Neuron (in vitro differentiated cells): ENCODE results near the gene DPF3.

Experiments
- H2AFZ ChIP-seq: one replicate; pipeline ENCODE4 v1.6.1; 2013; ENCODE audit warnings: low read depth, mild to moderate bottlenecking, inconsistent platforms, low read length, moderate library complexity
- H3K27me3 ChIP-seq: one replicate; pipeline ENCODE4 v1.6.1; 2013; ENCODE audit warnings: low read length; ENCODE audit not compliant: insufficient read depth
- H3K36me3 ChIP-seq: one replicate; pipeline ENCODE4 v1.6.1; 2013; ENCODE audit warnings: low read length; ENCODE audit not compliant: insufficient read depth
- H3K4me1 ChIP-seq: one replicate; pipeline ENCODE4 v1.6.1; 2013; ENCODE audit warnings: low read length; ENCODE audit not compliant: insufficient read depth
- H3K4me3 ChIP-seq: 2 replicates; pipeline ENCODE4 v1.5.1; 2013; ENCODE audit warnings: mild to moderate bottlenecking, low read length, moderate library complexity
- H3K9me3 ChIP-seq: one replicate; pipeline ENCODE4 v1.6.1; 2013; ENCODE audit warnings: low read length

DPF3 gene

GRCh38 chr14:72619111-72619571 is 274.8 kb downstream of the DPF3 start:
- no peaks in the 10 kb centered on the region for H3K9me3 ChIP-seq
- H3K36me3 ChIP-seq = no peaks in the 10 kb centered on the region
- H3K4me1 ChIP-seq = peaks cover 10% of the 10 kb centered on the region
- no peaks in the 10 kb centered on the region for H3K27me3 ChIP-seq
- H2AFZ ChIP-seq = no peak overlapping the region
- H3K4me3 ChIP-seq = no peak overlapping the region

DNA sequence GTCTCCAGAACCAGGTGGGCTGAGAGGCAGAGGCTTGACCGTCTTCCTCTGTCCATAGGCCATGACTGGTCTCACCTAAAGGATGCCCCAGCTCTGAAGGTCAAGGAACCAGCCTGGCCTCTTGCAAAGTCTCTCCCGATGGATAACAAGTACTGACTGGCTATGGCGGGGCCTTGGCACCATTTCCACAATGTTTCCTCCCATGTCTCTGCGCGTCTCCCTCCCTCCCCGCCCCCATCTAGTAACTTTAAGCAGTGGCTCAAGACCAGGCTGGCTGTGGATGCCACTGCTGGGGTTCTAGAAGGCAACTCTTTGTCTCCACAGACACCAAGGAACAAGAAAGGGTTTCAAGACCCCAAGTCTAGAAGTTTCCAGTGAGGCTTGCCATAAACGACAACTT is 275.5 kb downstream of the DPF3 start:
- Histone ChIP-seq H3K4me1 (peaks cover 10% of the 10 kb centered on the region), H2AFZ (no peak overlapping the region)

DNA sequence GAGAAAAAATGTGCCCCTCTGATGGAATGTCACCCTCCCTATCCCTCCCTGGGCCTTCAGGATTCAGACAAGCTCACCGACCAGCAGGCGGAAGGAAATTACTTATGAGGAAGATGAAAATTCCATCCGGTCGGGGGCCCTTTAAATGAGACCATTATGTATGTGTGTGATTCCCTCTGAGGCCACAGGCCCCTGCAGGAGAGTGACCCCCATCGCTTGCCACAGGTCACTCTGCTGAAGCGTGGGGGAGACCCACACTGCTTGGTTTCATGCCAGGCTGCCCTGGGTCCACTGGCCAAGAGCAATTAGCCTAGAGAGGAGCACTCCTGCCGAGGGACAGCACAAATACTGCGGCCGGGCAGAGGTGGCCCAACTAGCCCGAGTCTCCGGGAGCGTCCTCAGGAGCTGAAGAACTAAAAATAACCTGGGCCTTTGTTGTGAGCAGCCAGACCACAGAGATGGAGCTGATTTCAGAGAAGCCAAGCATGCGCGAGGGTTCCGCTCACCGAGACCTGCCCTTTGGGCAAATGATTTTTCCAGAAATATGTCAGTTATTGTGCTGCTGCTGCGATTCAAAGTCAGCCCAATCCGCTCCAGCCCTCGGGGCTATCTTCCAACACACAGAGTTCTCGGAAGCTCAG is 276.4 kb downstream of the DPF3 start:
- H3K27me3 ChIP-seq = no peaks in the 10 kb centered on the region
- H3K4me1 ChIP-seq = peaks cover 10% of the 10 kb centered on the region
- H3K9me3 ChIP-seq = no peaks in the 10 kb centered on the region
- no peak overlapping the region for H3K4me3 ChIP-seq
- H3K36me3 ChIP-seq = no peaks in the 10 kb centered on the region
- H2AFZ ChIP-seq = peak overlapping the region; percentile 22

More for the DNA sequence above, 275.5 kb downstream of the DPF3 start:
- H3K4me3 ChIP-seq = no peak overlapping the region
- H3K9me3 ChIP-seq = no peaks in the 10 kb centered on the region
- no peaks in the 10 kb centered on the region for H3K36me3 ChIP-seq
- H3K27me3 ChIP-seq = no peaks in the 10 kb centered on the region

DNA sequence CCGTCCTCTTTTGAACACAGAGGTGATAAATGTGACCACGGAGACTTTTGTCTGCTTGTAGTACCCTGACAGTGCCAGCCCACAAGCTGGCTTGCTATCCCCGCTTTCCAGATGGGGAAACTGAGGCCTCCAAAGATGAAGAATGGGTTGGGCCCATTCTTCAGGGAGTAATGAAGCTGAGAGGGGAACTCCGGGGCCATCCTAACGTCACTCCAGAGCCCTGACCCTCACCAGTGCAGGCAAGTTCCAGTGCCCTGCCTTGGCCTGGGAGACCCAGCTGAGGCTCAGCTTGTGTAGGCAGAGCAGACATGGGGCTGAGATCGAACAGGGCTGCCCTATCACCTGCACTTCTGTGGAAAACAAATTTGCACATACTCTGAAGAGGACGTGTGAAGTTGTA is 277.1 kb downstream of the DPF3 start:
- no peaks in the 10 kb centered on the region for H3K9me3 ChIP-seq
- H3K27me3 ChIP-seq = no peaks in the 10 kb centered on the region
- H2AFZ ChIP-seq = no peak overlapping the region
- H3K36me3 ChIP-seq = no peaks in the 10 kb centered on the region
- peaks cover 10% of the 10 kb centered on the region for H3K4me1 ChIP-seq
- H3K4me3 ChIP-seq = no peak overlapping the region

- no peak overlapping the region for H2AFZ ChIP-seq
- no peaks in the 10 kb centered on the region for H3K36me3 ChIP-seq
- no peaks in the 10 kb centered on the region for H3K9me3 ChIP-seq
- no peaks in the 10 kb centered on the region for H3K27me3 ChIP-seq
- H3K4me3 ChIP-seq = no peak overlapping the region
- peaks cover 10% of the 10 kb centered on the region for H3K4me1 ChIP-seq
Observed at GRCh38 chr14:72616294-72616693, 277.6 kb downstream of the DPF3 start.

DNA sequence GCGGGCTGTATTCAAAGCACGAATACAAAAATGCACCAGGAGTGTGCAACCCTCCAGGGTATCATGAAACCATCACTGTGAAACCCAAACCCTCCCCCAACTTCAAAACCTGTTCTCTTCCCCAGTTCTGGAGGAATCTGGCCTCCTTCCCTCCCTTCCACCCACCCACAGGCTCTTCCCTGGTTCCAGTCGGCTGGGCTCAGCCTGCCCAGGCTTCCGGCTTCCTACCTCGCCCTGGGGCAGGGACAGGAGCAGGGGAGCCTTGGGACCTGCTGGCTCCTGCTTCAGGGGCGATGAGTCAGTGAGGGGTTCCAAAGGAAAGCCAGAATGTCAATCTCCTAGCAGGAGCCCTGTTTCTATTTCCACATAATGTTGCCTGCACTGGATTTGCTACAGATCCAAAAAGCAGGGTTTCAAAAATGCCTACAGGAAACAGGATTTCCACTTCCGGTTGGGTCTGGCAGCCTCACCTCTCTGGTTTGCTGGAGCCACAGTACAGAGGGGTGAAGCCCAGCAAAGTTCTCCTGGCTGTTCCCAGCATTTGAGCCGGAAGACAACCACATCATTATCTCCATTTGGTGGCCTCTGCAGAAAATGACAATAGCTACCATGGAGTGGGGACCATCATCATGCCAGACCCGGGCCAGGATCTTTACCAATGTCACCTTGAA is 278.3 kb downstream of the DPF3 start:
- no peak overlapping the region for H2AFZ ChIP-seq
- peaks cover 10% of the 10 kb centered on the region for H3K4me1 ChIP-seq
- no peak overlapping the region for H3K4me3 ChIP-seq

GRCh38 chr14:72614891-72615415 is 278.9 kb downstream of the DPF3 start:
- Histone ChIP-seq H3K4me3 (no peak overlapping the region), H3K4me1 (peaks cover 10% of the 10 kb centered on the region), H3K9me3 (no peaks in the 10 kb centered on the region)

More for the DNA sequence above, 278.3 kb downstream of the DPF3 start:
- H3K9me3 ChIP-seq = no peaks in the 10 kb centered on the region
- H3K27me3 ChIP-seq = no peaks in the 10 kb centered on the region
- H3K36me3 ChIP-seq = no peaks in the 10 kb centered on the region

DNA sequence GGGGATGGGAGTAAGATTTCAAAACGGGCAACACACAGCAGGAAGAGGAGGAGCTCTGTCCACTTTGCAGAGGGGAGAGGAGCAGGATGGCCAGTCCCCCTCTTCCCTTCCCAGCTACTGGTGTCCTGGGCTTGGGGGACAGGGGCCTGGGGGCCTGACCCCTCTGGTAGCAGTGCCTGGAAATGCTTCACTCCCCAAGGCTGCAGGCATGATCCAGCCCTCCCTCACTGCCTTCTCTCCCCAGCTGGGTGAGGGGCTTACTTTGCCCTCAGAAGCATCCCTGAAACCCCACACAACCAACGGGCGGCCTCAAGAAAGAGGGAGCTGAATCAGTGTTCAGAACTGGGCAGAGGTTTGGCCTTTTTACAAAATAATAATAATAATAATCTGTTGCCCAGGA is 279.5 kb downstream of the DPF3 start:
- H3K36me3 ChIP-seq = no peaks in the 10 kb centered on the region
- H3K27me3 ChIP-seq = no peaks in the 10 kb centered on the region
- peaks cover 10% of the 10 kb centered on the region for H3K4me1 ChIP-seq
- H2AFZ ChIP-seq = no peak overlapping the region
- H3K9me3 ChIP-seq = no peaks in the 10 kb centered on the region
- no peak overlapping the region for H3K4me3 ChIP-seq

More at GRCh38 chr14:72614891-72615415, 278.9 kb downstream of the DPF3 start:
- Histone ChIP-seq H3K27me3 (no peaks in the 10 kb centered on the region), H2AFZ (no peak overlapping the region), H3K36me3 (no peaks in the 10 kb centered on the region)

GRCh38 chr14:72613975-72614319 is 280.0 kb downstream of the DPF3 start:
- H3K4me1 ChIP-seq = peaks cover 10% of the 10 kb centered on the region
- H3K4me3 ChIP-seq = no peak overlapping the region
- H2AFZ ChIP-seq = no peak overlapping the region
- H3K9me3 ChIP-seq = no peaks in the 10 kb centered on the region
- H3K36me3 ChIP-seq = no peaks in the 10 kb centered on the region
- no peaks in the 10 kb centered on the region for H3K27me3 ChIP-seq

DNA sequence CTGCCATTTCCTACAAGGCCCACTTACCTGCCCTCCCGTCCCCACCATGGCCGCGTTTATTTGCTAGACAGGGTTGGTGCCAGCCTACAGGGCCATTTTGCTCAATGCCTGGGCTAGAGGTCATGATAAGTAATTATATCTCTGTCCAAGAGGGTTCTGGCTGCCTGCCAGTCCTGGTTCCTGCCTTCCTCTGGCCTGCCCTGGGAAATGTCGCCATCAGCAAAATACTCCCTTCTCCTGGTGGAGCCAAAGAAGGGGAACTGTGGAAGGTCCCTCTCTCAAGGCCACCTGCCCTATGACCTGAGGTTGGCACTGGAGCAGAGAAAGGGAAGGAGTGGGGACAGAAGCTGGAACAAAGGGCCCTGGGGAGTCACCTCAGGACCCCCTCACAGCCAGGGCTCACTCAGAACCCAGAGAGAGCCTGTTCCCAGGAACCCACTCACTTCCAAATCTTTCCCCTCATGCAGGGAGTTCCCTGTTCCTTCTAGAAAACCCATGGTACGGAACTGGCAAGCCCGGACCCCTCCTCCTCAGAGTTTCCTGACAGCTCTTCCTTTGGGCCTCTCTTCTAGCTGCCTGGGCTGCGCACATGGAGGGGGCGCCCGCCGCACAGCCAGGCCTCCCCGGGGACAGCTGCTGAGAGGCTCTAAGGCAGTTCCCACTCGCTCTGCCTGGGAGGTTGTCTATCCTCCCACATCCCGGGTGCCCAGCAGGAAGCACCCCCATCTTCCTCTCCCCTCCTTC is 280.5 kb downstream of the DPF3 start:
- H3K27me3 ChIP-seq = no peaks in the 10 kb centered on the region
- H3K4me1 ChIP-seq = peaks cover 10% of the 10 kb centered on the region

DNA sequence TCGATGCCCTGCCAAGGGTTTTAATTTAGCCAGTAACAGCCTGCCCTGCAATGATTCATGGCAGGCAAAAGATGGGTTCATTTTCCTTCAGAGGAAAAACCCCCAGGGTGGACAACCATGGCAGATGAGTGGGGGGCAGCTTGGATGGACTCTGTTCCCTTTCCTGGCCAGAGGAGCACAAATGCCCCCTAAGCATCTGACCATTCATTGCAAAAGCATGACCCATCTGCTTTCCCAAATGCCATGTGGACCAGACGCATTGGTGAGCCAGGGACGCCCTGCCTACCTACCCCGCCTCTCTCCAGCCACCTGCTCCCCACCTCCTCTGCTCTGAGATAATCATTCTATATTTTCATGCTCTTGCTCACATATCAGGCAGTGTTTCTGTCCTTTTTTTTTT is 281.9 kb downstream of the DPF3 start:
- H3K4me1 ChIP-seq = peaks cover 8% of the 10 kb centered on the region

More for the DNA sequence above, 280.5 kb downstream of the DPF3 start:
- Histone ChIP-seq H3K9me3 (no peaks in the 10 kb centered on the region), H3K36me3 (no peaks in the 10 kb centered on the region), H2AFZ (no peak overlapping the region), H3K4me3 (no peak overlapping the region)

GRCh38 chr14:72611506-72611905 is 282.4 kb downstream of the DPF3 start:
- no peaks in the 10 kb centered on the region for H3K9me3 ChIP-seq
- H3K4me3 ChIP-seq = no peak overlapping the region
- H3K27me3 ChIP-seq = no peaks in the 10 kb centered on the region
- peaks cover 6% of the 10 kb centered on the region for H3K4me1 ChIP-seq
- H2AFZ ChIP-seq = no peak overlapping the region
- H3K36me3 ChIP-seq = no peaks in the 10 kb centered on the region

More for the DNA sequence above, 281.9 kb downstream of the DPF3 start:
- H2AFZ ChIP-seq = no peak overlapping the region
- no peak overlapping the region for H3K4me3 ChIP-seq
- H3K27me3 ChIP-seq = no peaks in the 10 kb centered on the region
- H3K9me3 ChIP-seq = no peaks in the 10 kb centered on the region
- no peaks in the 10 kb centered on the region for H3K36me3 ChIP-seq

DNA sequence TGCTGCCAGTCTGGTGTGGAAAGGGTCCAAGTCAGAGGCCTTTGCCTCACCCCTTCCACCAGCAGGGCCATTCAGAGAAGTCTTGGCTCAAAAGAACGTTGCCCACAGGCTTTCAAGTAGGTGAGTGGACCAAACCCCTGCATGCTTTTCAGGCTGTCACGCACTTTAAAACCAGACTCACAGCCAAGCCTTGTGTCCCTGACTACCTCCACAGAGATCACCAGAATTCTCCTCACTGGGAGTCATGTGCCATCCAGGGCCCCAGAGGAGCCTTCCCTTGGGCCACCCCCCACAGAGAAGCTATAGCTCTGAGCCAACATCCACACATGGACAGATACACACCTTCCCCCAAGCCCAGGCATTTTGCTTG is 283.1 kb downstream of the DPF3 start:
- Histone ChIP-seq H2AFZ (no peak overlapping the region), H3K4me1 (peaks cover 6% of the 10 kb centered on the region), H3K4me3 (no peak overlapping the region), H3K27me3 (no peaks in the 10 kb centered on the region), H3K36me3 (no peaks in the 10 kb centered on the region), H3K9me3 (no peaks in the 10 kb centered on the region)
